SK-N-SH treated with all-trans-retinoic acid at 6 μM for 48 hours (cell line): ENCODE results near the gene MYO3B.

Source experiments
- ATAC-seq: fragments of 200-7000 bp; cut with Tn5 transposase; 3 replicates; pipeline ENCODE4 v1.9.1; 2020; ENCODE audit warnings: mild to moderate bottlenecking, moderate library complexity
- BACH2 ChIP-seq: fragments of 250-450 bp; sonication (Bioruptor Pico); IDR thresholded peaks from 2 replicates; pipeline ENCODE4 v1.9.0; 2021; ENCODE audit warnings: mild to moderate bottlenecking, borderline replicate concordance
- CSDC2 ChIP-seq: fragments of 250-450 bp; sonication (Bioruptor Pico); IDR thresholded peaks from 2 replicates; pipeline ENCODE4 v1.5.0; 2020; ENCODE audit warnings: mild to moderate bottlenecking, moderate library complexity
- CSRNP3 ChIP-seq: fragments of 250-450 bp; sonication (Bioruptor Pico); IDR thresholded peaks from 2 replicates; pipeline ENCODE4 v1.5.1; 2021; ENCODE audit warnings: mild to moderate bottlenecking, moderate library complexity
- ESRRG ChIP-seq: fragments of 250-450 bp; sonication (Bioruptor Pico); IDR thresholded peaks from 2 replicates; pipeline ENCODE4 v1.6.1; 2021; ENCODE audit warnings: mild to moderate bottlenecking
- GLIS3 ChIP-seq: fragments of 250-450 bp; sonication (Bioruptor Pico); IDR thresholded peaks from 2 replicates; pipeline ENCODE4 v1.5.0; 2020; ENCODE audit warnings: mild to moderate bottlenecking, moderate library complexity
- ISL1 ChIP-seq: fragments of 250-450 bp; sonication (Bioruptor Pico); IDR thresholded peaks from 2 replicates; pipeline ENCODE4 v2.1.2; 2022; ENCODE audit warnings: mild to moderate bottlenecking, moderate library complexity
- PATZ1 ChIP-seq: fragments of 250-450 bp; sonication (Bioruptor Pico); IDR thresholded peaks from 2 replicates; pipeline ENCODE4 v1.8.0; 2020; ENCODE audit warnings: mild to moderate bottlenecking, moderate library complexity, borderline replicate concordance
- POU6F1 ChIP-seq: fragments of 250-450 bp; sonication (Bioruptor Pico); IDR thresholded peaks from 2 replicates; pipeline ENCODE4 v1.8.0; 2021; ENCODE audit warnings: low read depth, mild to moderate bottlenecking, moderate library complexity, borderline replicate concordance
- PPARA ChIP-seq: fragments of 250-450 bp; sonication (Bioruptor Pico); IDR thresholded peaks from 2 replicates; pipeline ENCODE4 v1.5.0; 2020; ENCODE audit warnings: mild to moderate bottlenecking, borderline replicate concordance
- RARB ChIP-seq: fragments of 250-450 bp; sonication (Bioruptor Pico); IDR thresholded peaks from 2 replicates; pipeline ENCODE4 v1.8.0; 2021; ENCODE audit warnings: mild to moderate bottlenecking, moderate library complexity
- SNAI2 ChIP-seq: fragments of 250-450 bp; sonication (Bioruptor Pico); IDR thresholded peaks from 2 replicates; pipeline ENCODE4 v1.5.0; 2020; ENCODE audit warnings: mild to moderate bottlenecking, moderate library complexity
- TCF4 ChIP-seq: fragments of 250-450 bp; sonication (Bioruptor Pico); IDR thresholded peaks from 2 replicates; pipeline ENCODE4 v1.8.0; 2021; ENCODE audit warnings: mild to moderate bottlenecking, moderate library complexity, borderline replicate concordance
- ZC3H10 ChIP-seq: fragments of 250-450 bp; sonication (Bioruptor Pico); IDR thresholded peaks from 2 replicates; pipeline ENCODE4 v1.5.1; 2021; ENCODE audit warnings: mild to moderate bottlenecking, moderate library complexity
- ZFP3 ChIP-seq: fragments of 250-450 bp; sonication (Bioruptor Pico); IDR thresholded peaks from 2 replicates; pipeline ENCODE4 v1.5.0; 2020; ENCODE audit warnings: mild to moderate bottlenecking, moderate library complexity
- ZFP30 ChIP-seq: fragments of 450-650 bp; formaldehyde crosslinking; IDR thresholded peaks from 2 replicates; pipeline ENCODE4 v1.5.0; 2022; ENCODE audit warnings: mild to moderate bottlenecking, moderate library complexity
- ZNF70 ChIP-seq: fragments of 450-650 bp; formaldehyde crosslinking; IDR thresholded peaks from 2 replicates; pipeline ENCODE4 v1.5.0; 2020; ENCODE audit warnings: mild to moderate bottlenecking, moderate library complexity
- ZNF8 ChIP-seq: fragments of 450-650 bp; formaldehyde crosslinking; IDR thresholded peaks from 2 replicates; pipeline ENCODE4 v1.5.0; 2020; ENCODE audit warnings: mild to moderate bottlenecking, moderate library complexity
- TF ChIP-seq, protein P1 (sequence below): fragments of 250-450 bp; sonication (Bioruptor Pico); IDR thresholded peaks from 2 replicates; pipeline ENCODE4 v1.5.0; 2020; ENCODE audit warnings: mild to moderate bottlenecking, moderate library complexity
- TF ChIP-seq, protein P2 (sequence below): fragments of 250-450 bp; sonication (Bioruptor Pico); IDR thresholded peaks from 2 replicates; pipeline ENCODE4 v1.5.1; 2020; ENCODE audit warnings: low read depth, mild to moderate bottlenecking, moderate library complexity

The MYO3B gene

GRCh38 chr2:170270278-170270864 is 92.4 kb downstream of the MYO3B start:
- TF ChIP-seq BACH2: no peak
- no peak for TF ChIP-seq ZFP3 (CRISPR knock-in tag)
- no peak for ATAC-seq

DNA sequence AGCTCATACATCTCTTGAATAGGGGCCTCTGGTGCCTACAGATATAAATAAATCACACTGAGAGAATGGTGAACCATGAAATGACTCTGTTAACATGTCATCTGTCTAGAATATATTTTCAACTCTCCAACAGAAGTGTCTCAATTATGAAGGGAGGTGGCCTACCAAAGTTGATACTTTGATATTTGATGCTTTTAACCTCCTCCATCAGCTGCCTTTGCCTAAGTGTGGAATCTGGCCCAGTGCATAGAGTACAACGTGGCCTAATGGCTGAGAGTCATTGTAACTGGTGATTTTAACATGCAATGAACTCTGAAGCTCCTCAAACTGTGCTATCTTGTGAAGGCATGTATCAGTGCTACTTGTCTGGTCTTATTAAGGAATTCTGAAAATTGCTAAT is 93.4 kb downstream of the MYO3B start:
- no peak for ATAC-seq
- TF ChIP-seq RARB (CRISPR knock-in tag) (no peak), ZC3H10 (no peak), GLIS3 (no peak), PATZ1 (CRISPR knock-in tag) (no peak), POU6F1 (CRISPR knock-in tag) (no peak), ESRRG (no peak), ZFP3 (CRISPR knock-in tag) (no peak), CSRNP3 (no peak), ZFP30 (CRISPR knock-in tag) (no peak), BACH2 (no peak), CSDC2 (CRISPR knock-in tag) (no peak)
- TF ChIP-seq, protein P1, sequence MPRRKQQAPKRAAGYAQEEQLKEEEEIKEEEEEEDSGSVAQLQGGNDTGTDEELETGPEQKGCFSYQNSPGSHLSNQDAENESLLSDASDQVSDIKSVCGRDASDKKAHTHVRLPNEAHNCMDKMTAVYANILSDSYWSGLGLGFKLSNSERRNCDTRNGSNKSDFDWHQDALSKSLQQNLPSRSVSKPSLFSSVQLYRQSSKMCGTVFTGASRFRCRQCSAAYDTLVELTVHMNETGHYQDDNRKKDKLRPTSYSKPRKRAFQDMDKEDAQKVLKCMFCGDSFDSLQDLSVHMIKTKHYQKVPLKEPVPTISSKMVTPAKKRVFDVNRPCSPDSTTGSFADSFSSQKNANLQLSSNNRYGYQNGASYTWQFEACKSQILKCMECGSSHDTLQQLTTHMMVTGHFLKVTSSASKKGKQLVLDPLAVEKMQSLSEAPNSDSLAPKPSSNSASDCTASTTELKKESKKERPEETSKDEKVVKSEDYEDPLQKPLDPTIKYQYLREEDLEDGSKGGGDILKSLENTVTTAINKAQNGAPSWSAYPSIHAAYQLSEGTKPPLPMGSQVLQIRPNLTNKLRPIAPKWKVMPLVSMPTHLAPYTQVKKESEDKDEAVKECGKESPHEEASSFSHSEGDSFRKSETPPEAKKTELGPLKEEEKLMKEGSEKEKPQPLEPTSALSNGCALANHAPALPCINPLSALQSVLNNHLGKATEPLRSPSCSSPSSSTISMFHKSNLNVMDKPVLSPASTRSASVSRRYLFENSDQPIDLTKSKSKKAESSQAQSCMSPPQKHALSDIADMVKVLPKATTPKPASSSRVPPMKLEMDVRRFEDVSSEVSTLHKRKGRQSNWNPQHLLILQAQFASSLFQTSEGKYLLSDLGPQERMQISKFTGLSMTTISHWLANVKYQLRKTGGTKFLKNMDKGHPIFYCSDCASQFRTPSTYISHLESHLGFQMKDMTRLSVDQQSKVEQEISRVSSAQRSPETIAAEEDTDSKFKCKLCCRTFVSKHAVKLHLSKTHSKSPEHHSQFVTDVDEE: no peak
- TF ChIP-seq, protein P2, sequence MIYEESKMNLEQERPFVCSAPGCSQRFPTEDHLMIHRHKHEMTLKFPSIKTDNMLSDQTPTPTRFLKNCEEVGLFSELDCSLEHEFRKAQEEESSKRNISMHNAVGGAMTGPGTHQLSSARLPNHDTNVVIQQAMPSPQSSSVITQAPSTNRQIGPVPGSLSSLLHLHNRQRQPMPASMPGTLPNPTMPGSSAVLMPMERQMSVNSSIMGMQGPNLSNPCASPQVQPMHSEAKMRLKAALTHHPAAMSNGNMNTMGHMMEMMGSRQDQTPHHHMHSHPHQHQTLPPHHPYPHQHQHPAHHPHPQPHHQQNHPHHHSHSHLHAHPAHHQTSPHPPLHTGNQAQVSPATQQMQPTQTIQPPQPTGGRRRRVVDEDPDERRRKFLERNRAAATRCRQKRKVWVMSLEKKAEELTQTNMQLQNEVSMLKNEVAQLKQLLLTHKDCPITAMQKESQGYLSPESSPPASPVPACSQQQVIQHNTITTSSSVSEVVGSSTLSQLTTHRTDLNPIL (CRISPR knock-in tag): no peak

DNA sequence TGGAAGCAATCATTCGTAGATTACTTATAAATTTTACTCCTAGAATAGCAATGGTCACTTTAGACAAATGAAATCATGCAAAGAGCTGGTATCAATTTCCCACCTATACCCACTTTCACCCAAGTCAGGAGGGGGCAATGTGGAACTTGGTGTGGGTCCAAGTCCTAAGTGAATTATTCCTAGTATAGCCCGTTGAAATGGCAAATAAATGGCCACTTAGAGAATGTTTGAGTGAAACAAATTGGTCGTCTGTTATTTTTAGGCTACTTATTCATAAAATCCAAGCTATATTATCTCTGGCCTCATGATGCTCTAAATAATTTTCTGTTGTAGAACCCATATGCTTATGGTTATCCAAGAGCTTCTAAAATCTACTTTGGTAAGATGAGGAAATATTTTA is 98.1 kb downstream of the MYO3B start:
- no peak for ATAC-seq
- peak; percentile 60; the same call in 1 of the 2 replicates for TF ChIP-seq TCF4 (CRISPR knock-in tag)
- TF ChIP-seq, protein P2 (CRISPR knock-in tag): 0 out of 2 replicates have a peak, but pooled peaks have one; percentile 34
- no peak for TF ChIP-seq PPARA (CRISPR knock-in tag)
- TF ChIP-seq ZNF8: no peak
- peak; percentile 87 for TF ChIP-seq ISL1 (CRISPR knock-in tag)
- no peak for TF ChIP-seq ZNF70
- no peak; the same call in 1 of the 2 replicates for TF ChIP-seq POU6F1 (CRISPR knock-in tag)
- no peak for TF ChIP-seq SNAI2
- TF ChIP-seq ZFP3 (CRISPR knock-in tag): no peak
